VCaP (cell line): ENCODE measurements around the gene DLGAP1.
"Not testable (repeated sequence)": the region's sequence is repeated elsewhere in the genome, so short reads cannot be mapped to it uniquely, and the experiment has no call there.

Experiments used
- H3K27ac ChIP-seq: fragments of 450-650 bp; 2 replicates; pipeline ENCODE4 v1.5.1; 2017
- TF ChIP-seq, protein P1 (sequence below): fragments of 450-650 bp; conservative IDR thresholded peaks from 2 replicates; pipeline ENCODE4 v1.5.1; 2017; ENCODE audit warnings: mild to moderate bottlenecking, moderate library complexity

DLGAP1 gene

DNA sequence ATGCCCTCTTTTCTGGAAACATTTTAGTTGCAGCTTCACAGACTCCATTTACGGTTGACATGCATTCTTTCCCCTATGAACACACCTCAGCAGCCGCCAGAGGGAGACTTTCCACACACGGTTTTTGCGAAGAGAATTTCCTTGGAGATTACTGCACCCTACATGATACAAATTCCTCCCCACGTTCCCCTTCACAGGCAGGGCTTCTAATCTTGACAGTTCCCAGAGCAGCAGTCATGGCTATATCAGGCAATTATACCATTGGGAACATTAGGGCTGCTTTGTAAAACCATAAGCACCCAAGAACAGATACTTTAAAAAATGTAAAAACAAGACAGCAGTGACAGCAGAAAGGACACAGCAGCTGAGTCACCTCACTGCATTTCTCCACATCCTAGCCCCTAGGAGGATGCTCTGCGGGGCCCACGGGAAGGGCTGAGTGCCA is 751.4 kb downstream of the DLGAP1 start:
- H3K27ac ChIP-seq: peak overlapping the region; percentile 26; the same call in 1 of the 2 replicates
- TF ChIP-seq, protein P1, sequence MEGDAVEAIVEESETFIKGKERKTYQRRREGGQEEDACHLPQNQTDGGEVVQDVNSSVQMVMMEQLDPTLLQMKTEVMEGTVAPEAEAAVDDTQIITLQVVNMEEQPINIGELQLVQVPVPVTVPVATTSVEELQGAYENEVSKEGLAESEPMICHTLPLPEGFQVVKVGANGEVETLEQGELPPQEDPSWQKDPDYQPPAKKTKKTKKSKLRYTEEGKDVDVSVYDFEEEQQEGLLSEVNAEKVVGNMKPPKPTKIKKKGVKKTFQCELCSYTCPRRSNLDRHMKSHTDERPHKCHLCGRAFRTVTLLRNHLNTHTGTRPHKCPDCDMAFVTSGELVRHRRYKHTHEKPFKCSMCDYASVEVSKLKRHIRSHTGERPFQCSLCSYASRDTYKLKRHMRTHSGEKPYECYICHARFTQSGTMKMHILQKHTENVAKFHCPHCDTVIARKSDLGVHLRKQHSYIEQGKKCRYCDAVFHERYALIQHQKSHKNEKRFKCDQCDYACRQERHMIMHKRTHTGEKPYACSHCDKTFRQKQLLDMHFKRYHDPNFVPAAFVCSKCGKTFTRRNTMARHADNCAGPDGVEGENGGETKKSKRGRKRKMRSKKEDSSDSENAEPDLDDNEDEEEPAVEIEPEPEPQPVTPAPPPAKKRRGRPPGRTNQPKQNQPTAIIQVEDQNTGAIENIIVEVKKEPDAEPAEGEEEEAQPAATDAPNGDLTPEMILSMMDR: peak; percentile 88

DNA sequence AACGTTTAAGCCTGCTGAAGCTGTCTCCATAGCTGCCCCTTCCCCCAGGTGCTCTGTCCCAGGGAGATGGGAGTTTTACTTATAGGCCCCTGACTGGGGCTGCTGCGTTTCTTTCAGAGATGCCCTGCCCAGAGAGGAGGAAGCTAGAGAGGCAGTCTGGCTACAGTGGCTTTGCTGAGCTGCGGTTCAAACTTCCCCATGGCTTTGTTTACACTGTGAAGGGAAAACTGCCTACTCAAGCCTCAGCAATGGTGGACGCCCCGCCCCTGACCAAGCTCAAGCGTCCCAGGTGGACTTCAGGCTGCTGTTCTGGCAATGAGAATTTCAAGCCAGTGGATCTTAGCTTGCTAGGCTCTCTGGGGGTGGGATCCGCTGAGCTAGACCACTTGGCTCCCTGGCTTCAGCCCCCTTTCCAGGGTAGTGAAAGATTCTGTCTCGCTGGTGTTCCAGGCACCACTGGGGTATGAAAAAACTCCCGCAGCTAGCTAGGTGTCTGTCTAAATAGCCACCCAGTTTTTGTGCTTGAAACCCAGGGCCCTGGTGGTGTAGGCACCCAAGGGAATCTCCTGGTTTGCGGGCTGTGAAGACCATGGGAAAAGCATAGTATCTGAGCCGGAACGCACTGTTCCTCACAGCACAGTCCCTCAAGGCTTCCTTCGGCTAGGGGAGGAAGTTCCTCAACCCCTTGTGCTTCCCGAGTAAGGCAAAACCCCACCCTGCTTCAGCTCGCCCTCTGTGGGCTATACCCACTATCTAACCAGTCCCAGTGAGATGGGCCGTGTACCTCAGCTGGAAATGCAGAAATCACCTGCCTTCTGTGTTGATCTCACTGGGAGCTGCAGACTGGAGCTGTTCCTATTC is 755.2 kb downstream of the DLGAP1 start:
- H3K27ac ChIP-seq: not testable (repeated sequence)

DNA sequence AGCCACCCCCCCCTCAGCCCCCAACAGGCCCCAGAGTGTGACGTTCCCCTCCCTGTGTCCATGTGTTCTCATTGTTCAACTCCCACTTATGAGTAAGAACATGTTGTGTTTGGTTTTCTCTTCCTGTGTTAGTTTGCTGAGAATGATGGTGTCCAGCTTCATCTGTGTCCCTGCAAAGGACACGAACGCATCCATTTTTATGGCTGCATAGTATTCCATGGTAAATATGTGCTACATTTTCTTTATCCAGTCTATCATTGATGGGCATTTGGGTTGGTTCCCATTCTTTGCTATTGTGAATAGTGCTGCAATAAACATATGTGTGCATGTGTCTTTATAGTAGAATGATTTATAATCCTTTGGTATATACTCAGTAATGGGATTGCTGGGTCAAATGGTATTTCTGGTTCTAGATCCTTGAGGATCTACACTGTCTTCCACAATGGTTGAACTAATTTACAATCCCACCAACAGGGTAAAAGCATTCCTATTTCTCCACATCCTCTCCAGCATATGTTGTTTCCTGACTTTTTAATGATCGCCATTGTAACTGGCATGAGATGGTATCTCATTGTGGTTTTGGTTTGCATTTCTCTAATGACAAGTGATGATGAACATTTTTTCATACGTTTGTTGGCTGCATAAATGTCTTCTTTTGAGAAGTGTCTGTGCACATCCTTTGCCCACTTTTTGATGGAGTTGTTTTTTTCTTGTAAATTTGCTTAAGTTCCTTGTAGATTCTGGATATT is 760.9 kb downstream of the DLGAP1 start:
- not testable (repeated sequence) for H3K27ac ChIP-seq

DNA sequence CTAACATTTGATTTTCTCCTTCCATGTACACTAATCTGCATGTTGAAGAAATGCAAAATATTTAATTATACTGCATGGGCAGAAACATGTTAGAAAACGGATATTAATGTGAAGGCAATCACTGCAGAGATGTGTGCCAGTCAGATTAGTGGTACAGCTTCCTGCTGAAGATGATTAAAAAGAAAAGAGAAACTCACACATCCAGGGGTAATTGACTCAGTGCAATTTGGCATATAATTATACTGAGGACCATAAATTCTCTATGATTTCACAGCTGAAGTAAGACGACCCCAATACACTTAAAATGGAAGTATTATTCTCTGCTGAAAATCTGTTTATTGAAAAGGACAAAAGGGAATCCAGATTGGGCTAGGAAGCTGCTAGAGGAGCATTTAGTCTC is 761.7 kb downstream of the DLGAP1 start:
- H3K27ac ChIP-seq: no peak overlapping the region
- TF ChIP-seq, protein P1: no peak

DNA sequence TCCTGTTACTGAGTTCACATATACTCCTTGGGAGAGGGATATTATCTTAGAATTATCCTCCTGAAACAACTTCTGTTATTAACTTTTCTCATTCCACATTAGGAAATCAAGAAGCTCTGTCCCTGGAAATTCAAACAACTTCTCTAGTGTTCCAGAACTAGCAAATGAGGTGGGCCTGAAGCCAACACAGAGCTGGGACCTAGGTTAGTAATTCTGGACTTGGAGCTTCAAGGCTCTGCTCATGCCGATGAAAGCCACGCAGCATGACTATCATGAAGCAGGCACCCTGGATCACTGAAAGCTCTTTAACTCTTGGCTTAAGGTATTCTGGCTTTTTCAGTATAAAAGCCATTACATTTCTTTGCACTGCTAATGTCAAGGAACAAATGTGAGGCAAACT is 762.4 kb downstream of the DLGAP1 start:
- TF ChIP-seq, protein P1: no peak
- 0 out of 2 replicates have a peak overlapping the region, but pooled peaks have one; percentile 10 for H3K27ac ChIP-seq

DNA sequence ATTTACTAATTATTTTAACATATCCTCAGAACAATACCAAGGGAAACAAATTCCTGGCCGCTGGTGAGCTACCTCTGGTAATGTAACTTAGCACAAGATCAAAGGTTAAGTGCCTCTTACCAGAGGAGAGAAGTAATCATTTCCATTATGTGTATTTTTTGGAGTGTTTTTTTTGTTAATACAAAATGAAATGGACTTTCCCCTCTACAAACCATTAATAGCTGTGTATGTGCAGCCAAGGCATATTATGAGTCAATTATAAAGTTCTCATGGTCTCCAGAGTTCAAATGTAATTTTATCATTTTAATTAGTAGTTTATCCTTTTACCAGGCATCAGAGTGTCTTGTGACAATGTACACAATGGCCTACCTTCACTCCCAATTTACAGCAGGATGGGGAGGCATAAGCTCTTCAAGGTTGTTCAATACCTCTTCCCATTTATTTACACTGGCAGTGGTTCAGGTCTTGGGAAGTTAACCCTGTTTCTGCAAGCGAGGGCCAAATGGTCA is 762.9 kb downstream of the DLGAP1 start:
- TF ChIP-seq, protein P1: no peak
- H3K27ac ChIP-seq: peak overlapping the region; percentile 10; the same call in 1 of the 2 replicates

DNA sequence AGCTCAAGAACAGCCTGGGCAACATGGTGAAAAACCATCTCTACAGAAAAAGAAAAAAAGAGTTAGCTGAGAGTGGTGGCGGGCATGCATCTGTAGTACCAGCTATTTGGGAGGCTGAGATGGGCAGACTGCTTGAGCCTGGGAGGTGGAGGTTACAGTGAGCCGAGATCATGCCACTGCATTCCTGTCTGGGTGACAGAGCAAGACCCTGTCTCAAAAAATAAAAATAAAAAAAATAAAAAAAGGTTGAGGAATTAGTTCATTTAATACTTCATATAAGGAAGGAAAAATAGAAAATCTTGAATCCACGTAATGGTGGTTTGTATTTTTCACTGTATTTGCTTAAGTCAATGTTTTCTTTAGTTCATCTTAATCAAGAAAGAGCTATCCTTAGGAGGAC is 763.4 kb downstream of the DLGAP1 start:
- TF ChIP-seq, protein P1: no peak
- H3K27ac ChIP-seq: peak overlapping the region; percentile 7; the same call in 1 of the 2 replicates

DNA sequence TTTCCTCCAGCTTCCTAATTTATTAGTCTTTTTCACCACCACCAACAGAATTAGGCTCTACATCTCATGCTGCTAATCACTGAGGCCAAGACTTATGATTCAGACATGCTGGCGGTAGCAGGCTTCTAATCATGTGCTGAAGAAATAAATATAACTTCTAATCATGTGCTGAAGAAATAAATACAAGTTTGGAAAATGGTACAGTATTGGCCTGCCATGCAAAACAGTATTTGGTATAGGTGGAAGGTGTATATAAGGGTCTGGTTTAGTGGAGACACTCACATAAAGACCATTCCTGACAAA is 764.4 kb downstream of the DLGAP1 start:
- TF ChIP-seq, protein P1: no peak
- no peak overlapping the region for H3K27ac ChIP-seq
